Right lobe of liver (tissue), 6 donors: ENCODE data around the gene DLG1. TPM values are rescaled to one million over a fixed set of nuclear protein-coding genes. Genes with fewer than 3 reads are reported as not detected.

ENCODE experiments used
- ATAC-seq, 4 donors: fragments of 200-7000 bp; cut with Tn5 transposase; one replicate each; pipeline ENCODE4 v1.9.1; 2020; ENCODE audit warnings: mild to moderate bottlenecking in 4 of 4, moderate library complexity in 4 of 4
- DNase-seq, 3 donors: peaks; one replicate each; pipeline ENCODE4 v3.0.0-alpha.2; 2020
- H3K27ac ChIP-seq, 3 donors: fragments of 200-600 bp; one replicate each; pipeline ENCODE4 v1.8.0; 2022
- H3K27me3 ChIP-seq, 2 donors: fragments of 200-600 bp; one replicate each; pipeline ENCODE4 v1.8.0; 2022
- H3K36me3 ChIP-seq, 4 donors: fragments of 200-600 bp; sonication (generic) in 1 of 4; one replicate each; pipeline versions ENCODE4 v1.5.1 to v1.8.0; 2017 to 2022; ENCODE audit warnings: control low read depth in 1 of 4
- H3K4me1 ChIP-seq, 4 donors: fragments of 200-600 bp; sonication (generic) in 1 of 4; one replicate each; pipeline versions ENCODE4 v1.5.1 to v1.8.0; 2017 to 2022; ENCODE audit warnings: control low read depth in 1 of 4
- H3K4me3 ChIP-seq, 3 donors: fragments of 200-600 bp; one replicate each; pipeline ENCODE4 v1.8.0; 2022
- H3K9me3 ChIP-seq, 4 donors: fragments of 200-600 bp; sonication (generic) in 1 of 4; one replicate each; pipeline versions ENCODE4 v1.5.1 to v1.8.0; 2017 to 2022; ENCODE audit warnings: control low read depth in 1 of 4
- POLR2A ChIP-seq: fragments of 450-650 bp; IDR thresholded peaks from one replicate; pipeline ENCODE4 v1.6.1; 2017; ENCODE audit warnings: antibody characterized with exemption, mild to moderate bottlenecking
- WGBS: methylation state at CpG from one replicate; pipeline ENCODE4 v1.1.6; 2018; ENCODE audit warnings: low coverage, low lambda C conversion rate; ENCODE audit not compliant: insufficient coverage; ENCODE audit errors: missing lambda C conversion rate; 5-methylcytosine and 5-hydroxymethylcytosine counted together
- intact Hi-C, 2 donors: fragments of 100-400 bp; cut with DNase I; formaldehyde crosslinking; loops; one replicate each; pipeline versions ENCODE4 v1.11.2 to v1.14.1; 2022
- total RNA-seq, 6 experiments: library from RNA; depleted of rRNA in 2 of 6; stranded (reverse); fragments of >200 nt in 2 of 6; fragmentation: NEBNext Ultra II Directional in 3 of 6; extraction: Animal tissue kit (Norgen Biotek cat#: 25700) in 3 of 6; gene quantifications; one replicate each; pipeline versions ENCODE4 v1.1.0 to v1.2.4, GENCODE V29; 2016 to 2023
- TF ChIP-seq, protein P1 (sequence below), 4 donors: fragments of 200-600 bp in 3 of 4; fragments of 450-650 bp in 1 of 4; IDR thresholded peaks; one replicate each; pipeline versions ENCODE4 v1.5.1 to v1.8.0; 2016 to 2022; ENCODE audit warnings: antibody characterized with exemption in 4 of 4, mild to moderate bottlenecking in 2 of 4
- donor health status: DM: no; HTN: yes; CAD: no.
- donor health status: DM: no; HTN: no; CAD: no.
- donor health status: DM: no; HTN: no; CAD: no.
- donor health status: DM: no; HTN: yes; CAD: no.
- donor health status: DM: no; HTN: yes; CAD: no.

DLG1 gene
- total RNA-seq, 6 experiments from 2014 or later, result 36.1 to 50.2 (median 44.2) TPM

DNA sequence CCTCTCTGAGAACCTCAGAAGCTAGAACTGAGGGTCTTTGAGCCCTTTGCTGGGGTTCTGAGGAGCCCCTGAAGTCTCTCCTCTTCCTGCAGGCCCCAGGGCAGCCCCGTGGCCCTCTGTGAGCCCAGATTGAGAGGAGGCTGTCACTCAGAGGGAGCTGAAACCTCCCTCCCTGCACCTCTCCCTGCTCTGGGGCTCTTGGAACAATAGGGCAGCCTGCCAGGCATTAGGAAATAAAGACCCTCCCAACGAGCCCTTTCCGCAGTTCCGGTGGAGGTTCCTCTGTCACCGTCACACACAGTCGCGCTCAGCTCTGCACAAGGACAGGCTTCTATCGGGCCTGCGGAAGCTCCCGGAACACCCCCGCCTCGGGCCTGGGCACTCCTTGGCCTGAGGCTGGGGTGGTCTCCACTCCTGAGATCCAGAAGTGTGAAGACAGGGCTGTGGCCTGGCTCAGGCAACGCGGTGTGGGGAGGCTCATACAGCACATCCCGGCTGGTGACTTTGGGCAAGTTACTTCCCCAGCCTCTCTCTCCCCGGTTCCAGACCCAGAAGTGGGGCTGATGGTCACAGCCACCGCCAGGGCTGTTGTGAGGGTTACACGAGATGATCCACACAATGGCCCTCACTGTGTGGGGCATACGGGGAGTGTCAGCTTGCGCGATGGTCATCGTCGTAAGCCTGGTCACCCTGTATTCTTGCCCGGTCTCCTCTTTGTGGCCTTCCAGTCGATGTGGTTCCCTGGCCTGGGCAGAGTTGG, 286.5 kb downstream of the DLG1 start:
- H3K27ac ChIP-seq, result no peak overlapping the region
- H3K9me3 ChIP-seq, result no peaks in the 10 kb centered on the region
- no CpG with 5 or more reads among the region's 25 CpGs for WGBS
- no peaks in the 10 kb centered on the region for H3K36me3 ChIP-seq
- H3K4me3 ChIP-seq, result no peak overlapping the region
- no peaks in the 10 kb centered on the region for H3K4me1 ChIP-seq
- intact Hi-C loops, result no loop called here
- ATAC-seq (no peak), DNase-seq (no peak)
- no peaks in the 10 kb centered on the region for H3K27me3 ChIP-seq
- TF ChIP-seq, protein P1, sequence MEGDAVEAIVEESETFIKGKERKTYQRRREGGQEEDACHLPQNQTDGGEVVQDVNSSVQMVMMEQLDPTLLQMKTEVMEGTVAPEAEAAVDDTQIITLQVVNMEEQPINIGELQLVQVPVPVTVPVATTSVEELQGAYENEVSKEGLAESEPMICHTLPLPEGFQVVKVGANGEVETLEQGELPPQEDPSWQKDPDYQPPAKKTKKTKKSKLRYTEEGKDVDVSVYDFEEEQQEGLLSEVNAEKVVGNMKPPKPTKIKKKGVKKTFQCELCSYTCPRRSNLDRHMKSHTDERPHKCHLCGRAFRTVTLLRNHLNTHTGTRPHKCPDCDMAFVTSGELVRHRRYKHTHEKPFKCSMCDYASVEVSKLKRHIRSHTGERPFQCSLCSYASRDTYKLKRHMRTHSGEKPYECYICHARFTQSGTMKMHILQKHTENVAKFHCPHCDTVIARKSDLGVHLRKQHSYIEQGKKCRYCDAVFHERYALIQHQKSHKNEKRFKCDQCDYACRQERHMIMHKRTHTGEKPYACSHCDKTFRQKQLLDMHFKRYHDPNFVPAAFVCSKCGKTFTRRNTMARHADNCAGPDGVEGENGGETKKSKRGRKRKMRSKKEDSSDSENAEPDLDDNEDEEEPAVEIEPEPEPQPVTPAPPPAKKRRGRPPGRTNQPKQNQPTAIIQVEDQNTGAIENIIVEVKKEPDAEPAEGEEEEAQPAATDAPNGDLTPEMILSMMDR (IDR thresholded peaks at IDR 0.05), result no peak
- no peak for TF ChIP-seq POLR2A

DNA sequence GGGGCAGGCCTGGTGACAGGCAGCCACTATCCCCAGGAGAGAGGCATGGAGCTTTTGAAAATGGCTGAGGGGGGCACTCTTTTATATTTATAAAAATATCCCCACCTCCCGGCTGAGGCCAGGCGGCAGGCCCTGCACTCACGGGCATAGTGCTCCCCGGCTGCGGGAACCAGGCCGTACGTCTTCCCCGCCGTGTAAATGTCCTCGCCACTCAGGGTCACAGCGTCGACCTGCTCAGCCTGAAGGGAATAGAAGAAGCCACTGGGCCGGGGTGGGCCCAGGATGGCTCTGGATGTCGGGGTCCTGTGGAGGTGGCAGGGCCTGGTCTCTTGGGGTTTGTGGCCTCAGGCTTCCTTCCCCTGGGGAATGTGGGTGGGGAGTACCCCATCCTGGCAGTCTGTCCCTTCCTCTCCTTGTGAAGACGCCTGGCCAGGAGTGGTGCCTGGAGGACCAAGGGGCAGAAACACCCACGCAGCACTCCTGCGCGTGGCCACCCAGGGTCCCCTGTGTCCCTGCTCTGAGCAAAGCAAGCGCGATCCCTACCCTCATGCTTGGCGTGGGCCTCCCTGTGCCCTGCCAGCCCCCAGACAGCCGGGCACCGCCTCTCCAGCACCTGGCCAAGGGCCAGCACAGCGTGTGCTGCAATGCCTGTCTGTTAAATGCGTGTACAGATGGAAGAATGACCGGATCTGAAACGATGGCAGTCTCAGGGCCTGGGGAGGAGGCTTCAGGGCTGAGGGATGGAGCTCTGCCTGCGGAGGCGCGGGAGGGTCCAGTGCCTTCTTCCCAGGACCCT, 287.7 kb downstream of the DLG1 start:
- Histone ChIP-seq H3K4me1 (no peaks in the 10 kb centered on the region), H3K4me3 (no peak overlapping the region), H3K27me3 (no peaks in the 10 kb centered on the region), H3K36me3 (no peaks in the 10 kb centered on the region), H3K9me3 (no peaks in the 10 kb centered on the region), H3K27ac (no peak overlapping the region)
- DNase-seq (peak in 1 of 3 donors; percentile 20), ATAC-seq (no peak)
- intact Hi-C loops, result no loop called here
- WGBS, result 58% methylated on average over 7 of the region's 30 CpGs
- no peak for TF ChIP-seq POLR2A
- TF ChIP-seq, protein P1 (IDR thresholded peaks at IDR 0.05), result no peak

DNA sequence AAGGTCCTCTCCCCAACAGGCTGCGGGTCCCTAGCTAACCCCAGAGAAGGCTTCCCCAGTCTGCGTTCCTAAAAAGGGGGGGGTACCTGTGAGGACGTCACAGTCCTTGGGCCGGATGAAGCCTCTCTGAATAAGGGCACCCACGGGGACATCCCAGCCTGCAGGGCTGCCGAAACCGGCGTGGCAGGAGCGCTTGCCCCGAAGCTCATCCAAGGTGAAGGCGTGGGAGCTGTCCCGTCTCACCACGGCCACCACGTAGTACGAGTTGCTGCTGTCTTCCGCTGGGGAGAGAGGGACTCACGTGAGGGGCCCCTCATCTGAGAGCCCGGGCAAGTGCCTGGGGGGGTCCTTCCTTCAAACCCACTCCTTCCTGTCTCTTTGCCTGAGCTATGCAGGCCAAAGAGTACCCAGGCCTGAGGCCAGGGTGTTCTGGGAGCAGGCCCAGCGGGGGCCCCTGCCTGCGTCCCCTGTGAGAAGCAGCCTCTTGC, 288.8 kb downstream of the DLG1 start:
- DNase-seq (peak in 1 of 3 donors; percentile 32), ATAC-seq (no peak)
- Histone ChIP-seq H3K4me1 (no peaks in the 10 kb centered on the region), H3K27ac (no peak overlapping the region), H3K9me3 (no peaks in the 10 kb centered on the region), H3K4me3 (no peak overlapping the region), H3K36me3 (no peaks in the 10 kb centered on the region), H3K27me3 (no peaks in the 10 kb centered on the region)
- intact Hi-C loops, result loop anchor here in 1 of 2 donors (10.0 kb wide), 1 partner anchor 175 kb away; no protein-coding TSS in a partner anchor
- WGBS, result 90% methylated on average over 2 of the region's 20 CpGs
- TF ChIP-seq POLR2A, result no peak
- TF ChIP-seq, protein P1 (IDR thresholded peaks at IDR 0.05), result no peak

DNA sequence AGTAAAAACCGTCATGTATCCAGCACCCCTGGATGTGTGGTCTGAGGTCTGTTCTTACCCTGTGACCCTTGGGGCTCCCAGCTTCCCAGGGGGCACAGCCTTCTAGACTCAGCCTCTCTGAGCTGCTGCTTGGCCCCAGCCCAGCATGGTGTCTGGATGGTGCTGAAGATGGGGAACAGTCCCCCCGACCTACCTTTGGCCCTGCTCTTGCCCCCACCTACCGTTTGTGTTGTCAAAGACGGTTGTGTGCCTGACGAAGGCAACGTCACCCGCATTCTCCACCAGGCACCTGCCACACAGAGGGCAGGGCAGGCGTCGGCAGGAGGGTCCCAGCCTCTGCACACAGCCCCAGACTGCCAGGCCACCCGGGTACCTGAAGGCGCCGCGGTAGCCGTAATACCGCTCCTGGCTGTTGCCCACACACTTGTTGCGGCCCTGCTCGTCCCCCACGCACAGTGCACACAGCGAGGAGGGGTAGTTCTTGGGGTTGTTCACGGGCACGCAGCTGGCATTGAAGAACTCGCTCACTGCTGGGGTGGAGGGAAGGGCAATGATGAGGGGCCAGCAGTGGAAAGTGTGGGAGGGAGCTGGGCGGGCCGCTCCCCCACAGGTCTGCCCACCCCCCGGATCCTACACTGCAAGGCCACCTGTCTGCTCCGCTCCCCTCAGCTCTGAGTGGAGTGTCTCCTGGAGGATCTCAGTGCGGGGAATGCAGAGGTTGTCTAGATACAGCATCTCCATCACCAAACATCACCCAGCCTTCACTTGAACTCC, 289.8 kb downstream of the DLG1 start:
- ATAC-seq (no peak), DNase-seq (peak in 1 of 3 donors; percentile 42)
- Histone ChIP-seq H3K36me3 (no peaks in the 10 kb centered on the region), H3K27me3 (no peaks in the 10 kb centered on the region), H3K4me3 (no peak overlapping the region), H3K9me3 (no peaks in the 10 kb centered on the region), H3K27ac (no peak overlapping the region), H3K4me1 (no peaks in the 10 kb centered on the region)
- intact Hi-C loops, result loop anchor here in 1 of 2 donors (10.0 kb wide), 1 partner anchor 176 kb away; no protein-coding TSS in a partner anchor
- TF ChIP-seq POLR2A, result no peak
- TF ChIP-seq, protein P1 (IDR thresholded peaks at IDR 0.05), result no peak
- 95% methylated on average over 8 of the region's 27 CpGs for WGBS
